ENCODE results near the gene OPRD1. TPM values are rescaled to one million over a fixed set of nuclear protein-coding genes. Genes with fewer than 3 reads are reported as not detected.

The OPRD1 gene
- total and polyA plus RNA-seq, 4 donors, result 0.01 TPM; not detected in 3

GRCh38 chr1:28800324-28800723, 11.6 kb upstream of the OPRD1 start:
- Histone ChIP-seq H3K9ac (ENCODE audit: low read depth in 1 of 2, low read length in 2 of 2) (no peak overlapping the region), H3K27me3 (ENCODE audit: control insufficient read depth in 4 of 4, insufficient read depth in 4 of 4, low read length in 3 of 4) (no peaks in the 10 kb centered on the region), H3K4me1 (ENCODE audit: control insufficient read depth in 4 of 4, insufficient read depth in 4 of 4, low read length in 3 of 4) (no peaks in the 10 kb centered on the region), H3K4me3 (ENCODE audit: low read depth in 1 of 3, low read length in 3 of 3) (no peak overlapping the region), H3K9me3 (ENCODE audit: control insufficient read depth in 4 of 4, low read length in 3 of 4) (no peaks in the 10 kb centered on the region), H3K36me3 (ENCODE audit: control insufficient read depth in 4 of 4, insufficient read depth in 3 of 4, low read depth in 1 of 4, low read length in 3 of 4) (no peaks in the 10 kb centered on the region), H3K27ac (ENCODE audit: low read depth in 1 of 2, low read length in 2 of 2) (no peak overlapping the region)
- DNase-seq (ENCODE audit: low spot score), result no peak
- TF ChIP-seq EGR1 (IDR thresholded peaks at IDR 0.05; ENCODE audit: low read depth in 2 of 2), result no peak
- no peak for TF ChIP-seq HNF4G (IDR thresholded peaks at IDR 0.05)
- TF ChIP-seq FOXA1 (IDR thresholded peaks at IDR 0.05), result no peak
- TF ChIP-seq YY1 (IDR thresholded peaks at IDR 0.05), result no peak
- no peak for TF ChIP-seq JUND (IDR thresholded peaks at IDR 0.05)
- no peak for TF ChIP-seq TAF1 (conservative IDR thresholded peaks at IDR 0.05)
- TF ChIP-seq, protein P1, sequence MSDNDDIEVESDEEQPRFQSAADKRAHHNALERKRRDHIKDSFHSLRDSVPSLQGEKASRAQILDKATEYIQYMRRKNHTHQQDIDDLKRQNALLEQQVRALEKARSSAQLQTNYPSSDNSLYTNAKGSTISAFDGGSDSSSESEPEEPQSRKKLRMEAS (IDR thresholded peaks at IDR 0.05), result no peak
- no peak for TF ChIP-seq RAD21 (IDR thresholded peaks at IDR 0.05)
- TF ChIP-seq FOXA2 (IDR thresholded peaks at IDR 0.05), result no peak
- TF ChIP-seq HNF4A (conservative IDR thresholded peaks at IDR 0.05), result no peak
- TF ChIP-seq NR2F2 (IDR thresholded peaks at IDR 0.05), result no peak
- no peak for TF ChIP-seq CTCF (IDR thresholded peaks at IDR 0.05; ENCODE audit: low read depth, low read length, missing input control)
- no peak for TF ChIP-seq SP1 (IDR thresholded peaks at IDR 0.05)
- WGBS, result 58% methylated on average over 3 of the region's 3 CpGs

DNA sequence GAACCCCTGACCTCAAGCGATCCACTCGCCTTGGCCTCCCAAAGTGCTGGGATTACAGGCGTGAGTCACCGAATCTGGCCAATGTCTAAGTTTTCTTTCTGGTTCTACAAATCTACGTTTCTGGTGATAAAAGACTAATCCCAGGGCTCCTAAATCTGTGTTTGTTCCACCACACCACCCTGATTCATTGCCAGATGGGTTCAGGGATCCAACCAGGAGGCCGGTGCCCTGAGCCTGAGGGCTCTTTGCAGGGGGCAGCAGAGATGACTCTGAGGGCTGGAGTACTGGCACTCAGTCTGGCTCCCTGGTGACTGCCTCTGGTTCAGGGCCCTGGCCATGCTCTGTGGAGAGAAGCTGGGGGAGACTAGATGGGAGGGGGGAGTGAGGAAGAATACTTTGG, 10.5 kb upstream of the OPRD1 start:
- H3K9me3 ChIP-seq (ENCODE audit: control insufficient read depth in 4 of 4, low read length in 3 of 4), result no peaks in the 10 kb centered on the region
- TF ChIP-seq RXRA (IDR thresholded peaks at IDR 0.05) (no peak), FOXA1 (IDR thresholded peaks at IDR 0.05) (no peak), CTCF (IDR thresholded peaks at IDR 0.05; ENCODE audit: low read depth, low read length, missing input control) (no peak), HNF4G (IDR thresholded peaks at IDR 0.05) (no peak), ZBTB33 (IDR thresholded peaks at IDR 0.05) (no peak), TAF1 (conservative IDR thresholded peaks at IDR 0.05) (no peak), HNF4A (conservative IDR thresholded peaks at IDR 0.05) (no peak), EGR1 (IDR thresholded peaks at IDR 0.05; ENCODE audit: low read depth in 2 of 2) (no peak)
- TF ChIP-seq, protein P1 (IDR thresholded peaks at IDR 0.05), result no peak
- H3K27ac ChIP-seq (ENCODE audit: low read depth in 1 of 2, low read length in 2 of 2), result no peak overlapping the region
- no peak for DNase-seq (ENCODE audit: low spot score)
- WGBS, result 92% methylated on average over 6 of the region's 6 CpGs
- no peaks in the 10 kb centered on the region for H3K27me3 ChIP-seq (ENCODE audit: control insufficient read depth in 4 of 4, insufficient read depth in 4 of 4, low read length in 3 of 4)
- H3K4me1 ChIP-seq (ENCODE audit: control insufficient read depth in 4 of 4, insufficient read depth in 4 of 4, low read length in 3 of 4), result no peaks in the 10 kb centered on the region
- H3K9ac ChIP-seq (ENCODE audit: low read depth in 1 of 2, low read length in 2 of 2), result no peak overlapping the region
- H3K36me3 ChIP-seq (ENCODE audit: control insufficient read depth in 4 of 4, insufficient read depth in 3 of 4, low read depth in 1 of 4, low read length in 3 of 4), result no peaks in the 10 kb centered on the region
- no peak overlapping the region for H3K4me3 ChIP-seq (ENCODE audit: low read depth in 1 of 3, low read length in 3 of 3)
